K562 (cell line): ENCODE measurements around the gene NLE1.

Experiments used
- BMI1 ChIP-seq: fragments of 150-350 bp; IDR thresholded peaks from 2 replicates; pipeline ENCODE4 v1.6.1; 2014; ENCODE audit warnings: low read length
- CBFA2T2 ChIP-seq: fragments of 450-650 bp; conservative IDR thresholded peaks from 2 replicates; pipeline ENCODE4 v1.6.1; 2017; ENCODE audit warnings: mild to moderate bottlenecking
- FOXK2 ChIP-seq, 2 experiments: fragments of 450-650 bp; IDR thresholded peaks in 1 of 2; conservative IDR thresholded peaks in 1 of 2; 2 replicates each; pipeline ENCODE4 v1.6.1; 2016; ENCODE audit warnings: low read depth in 2 of 2, mild to moderate bottlenecking in 1 of 2
- MLLT1 ChIP-seq, 2 experiments: fragments of 450-650 bp; IDR thresholded peaks; 2 replicates each; pipeline ENCODE4 v1.6.1; 2016
- RFX5 ChIP-seq: IDR thresholded peaks from 2 replicates; pipeline ENCODE4 v1.6.1; 2011; ENCODE audit warnings: low read depth, mild to moderate bottlenecking, improper control_type of control experiment, low read length
- SIN3B ChIP-seq: fragments of 450-650 bp; IDR thresholded peaks from 2 replicates; pipeline ENCODE4 v1.6.1; 2017; ENCODE audit warnings: low read depth, mild to moderate bottlenecking, moderate library complexity
- SP1 ChIP-seq: sonication (generic); formaldehyde crosslinking; IDR thresholded peaks from 2 replicates; pipeline ENCODE4 v1.8.1; 2022; ENCODE audit warnings: mild to moderate bottlenecking, missing genetic modification reagents
- ZBTB7A ChIP-seq: IDR thresholded peaks from 2 replicates; pipeline ENCODE4 v1.6.1; 2011; ENCODE audit warnings: low read depth, mild to moderate bottlenecking, low read length, moderate library complexity, borderline replicate concordance; ENCODE audit not compliant: control insufficient read depth

DNA sequence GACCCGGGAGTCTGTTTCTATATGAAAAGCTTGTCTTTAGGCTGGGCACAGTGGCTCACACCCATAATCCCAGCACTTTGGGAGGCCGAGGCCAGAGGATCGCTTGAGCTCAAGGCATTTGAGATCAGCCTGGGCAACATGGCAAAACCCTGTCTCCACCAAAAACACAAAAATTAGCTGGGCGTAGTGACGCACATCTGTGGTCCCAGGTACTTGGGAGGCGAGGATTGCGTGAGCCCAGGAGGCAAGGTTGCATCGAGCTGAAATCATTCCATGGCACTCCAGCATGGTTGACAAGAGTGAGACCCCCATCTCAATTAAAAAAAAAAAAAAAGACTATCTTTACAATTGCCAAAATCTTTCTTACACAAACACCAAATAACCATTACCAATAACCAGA, 55.9 kb downstream of the NLE1 start:
- TF ChIP-seq BMI1, result no peak
- TF ChIP-seq RFX5, result no peak
- TF ChIP-seq CBFA2T2, result no peak
- no peak for TF ChIP-seq SIN3B
- no peak for TF ChIP-seq SP1 (CRISPR knock-in tag)
- TF ChIP-seq ZBTB7A, result no peak
- TF ChIP-seq MLLT1 (IDR thresholded peaks at IDR 0.05), result no peak
- no peak for TF ChIP-seq FOXK2 (conservative IDR thresholded peaks at IDR 0.05 in 1 of 2, IDR thresholded peaks at IDR 0.05 in 1 of 2; ENCODE audit: low read depth in 2 of 2)
